ENCODE data around the gene ABCA2.

The ABCA2 gene

GRCh38 chr9:136958473-136958872, 69.6 kb downstream of the ABCA2 start:
- Histone ChIP-seq H3K4me1 (ENCODE audit: control insufficient read depth in 2 of 2, insufficient read depth in 1 of 2, low read depth in 1 of 2, low read length in 2 of 2) (peaks cover 2 to 4% of the 10 kb centered on the region in 2 donors), H3K18ac (ENCODE audit: low read length) (peak overlapping the region; percentile 71), H3K14ac (ENCODE audit: low read length) (peak overlapping the region; percentile 47), H3K23ac (ENCODE audit: low read depth, low read length, poor library complexity) (peak overlapping the region; percentile 43), H3K36me3 (replicated peaks in 1 of 2; ENCODE audit: control insufficient read depth in 2 of 2, insufficient read depth in 2 of 2, low read length in 2 of 2) (no peaks in the 10 kb centered on the region), H4K8ac (ENCODE audit: low read depth, low read length) (no peak overlapping the region), H3K79me1 (ENCODE audit: low read depth, low read length) (peaks cover 3% of the 10 kb centered on the region), H3K4ac (ENCODE audit: low read length) (no peak overlapping the region), H3K27me3 (ENCODE audit: control insufficient read depth in 3 of 3, insufficient read depth in 3 of 3, low read depth in 1 of 3, low read length in 3 of 3) (peaks cover 0 to 28% (median 0%) of the 10 kb centered on the region in 3 experiments), H2BK15ac (ENCODE audit: low read length) (no peak overlapping the region), H3K4me2 (ENCODE audit: insufficient read depth, low read length, poor library complexity, severe bottlenecking) (no peak overlapping the region), H3K9ac (ENCODE audit: low read depth, low read length, poor library complexity) (no peak overlapping the region), H3K9me3 (replicated peaks in 1 of 2; ENCODE audit: control insufficient read depth in 2 of 2, insufficient read depth in 1 of 2, low read depth in 1 of 2, low read length in 2 of 2) (peaks cover 0 to 1% of the 10 kb centered on the region in 2 donors), H2AK5ac (ENCODE audit: low read depth, low read length) (peak overlapping the region; percentile 98), H2BK12ac (ENCODE audit: low read length) (no peak overlapping the region), H2BK120ac (ENCODE audit: low read depth, low read length) (no peak overlapping the region), H3K27ac (replicated peaks; ENCODE audit: low read length) (no peak overlapping the region), H2AFZ (ENCODE audit: low read length) (no peak overlapping the region), H3K4me3 (ENCODE audit: low read length in 2 of 2) (no peak overlapping the region), H2BK5ac (ENCODE audit: low read length) (no peak overlapping the region), H4K91ac (ENCODE audit: low read depth, low read length, poor library complexity) (no peak overlapping the region)
- DNase-seq (ENCODE audit: low spot score) = no peak
- no CpG with 5 or more reads among the region's 7 CpGs for WGBS, 2 donors (ENCODE audit: extremely low coverage in 2 of 2, insufficient read length in 2 of 2, insufficient replicate concordance in 1 of 2)

GRCh38 chr9:136957901-136958300, 70.1 kb downstream of the ABCA2 start:
- Histone ChIP-seq H2BK12ac (ENCODE audit: low read length) (no peak overlapping the region), H3K23ac (ENCODE audit: low read depth, low read length, poor library complexity) (no peak overlapping the region), H3K14ac (ENCODE audit: low read length) (peak overlapping the region; percentile 47), H2BK15ac (ENCODE audit: low read length) (no peak overlapping the region), H3K4ac (ENCODE audit: low read length) (no peak overlapping the region), H2BK120ac (ENCODE audit: low read depth, low read length) (no peak overlapping the region), H4K8ac (ENCODE audit: low read depth, low read length) (no peak overlapping the region), H2AFZ (ENCODE audit: low read length) (no peak overlapping the region), H3K4me2 (ENCODE audit: insufficient read depth, low read length, poor library complexity, severe bottlenecking) (no peak overlapping the region), H3K36me3 (replicated peaks in 1 of 2; ENCODE audit: control insufficient read depth in 2 of 2, insufficient read depth in 2 of 2, low read length in 2 of 2) (no peaks in the 10 kb centered on the region), H3K4me1 (ENCODE audit: control insufficient read depth in 2 of 2, insufficient read depth in 1 of 2, low read depth in 1 of 2, low read length in 2 of 2) (peaks cover 0 to 4% of the 10 kb centered on the region in 2 donors), H3K27ac (replicated peaks; ENCODE audit: low read length) (no peak overlapping the region), H2AK5ac (ENCODE audit: low read depth, low read length) (peak overlapping the region; percentile 15), H3K9ac (ENCODE audit: low read depth, low read length, poor library complexity) (no peak overlapping the region), H3K18ac (ENCODE audit: low read length) (peak overlapping the region; percentile 71), H3K27me3 (ENCODE audit: control insufficient read depth in 3 of 3, insufficient read depth in 3 of 3, low read depth in 1 of 3, low read length in 3 of 3) (peaks cover 0 to 28% (median 0%) of the 10 kb centered on the region in 3 experiments), H3K4me3 (ENCODE audit: low read length in 2 of 2) (no peak overlapping the region), H3K79me1 (ENCODE audit: low read depth, low read length) (peaks cover 3% of the 10 kb centered on the region), H4K91ac (ENCODE audit: low read depth, low read length, poor library complexity) (no peak overlapping the region), H2BK5ac (ENCODE audit: low read length) (no peak overlapping the region), H3K9me3 (replicated peaks in 1 of 2; ENCODE audit: control insufficient read depth in 2 of 2, insufficient read depth in 1 of 2, low read depth in 1 of 2, low read length in 2 of 2) (peaks cover 0 to 1% of the 10 kb centered on the region in 2 donors)
- no CpG with 5 or more reads among the region's 6 CpGs for WGBS, 2 donors (ENCODE audit: extremely low coverage in 2 of 2, insufficient read length in 2 of 2, insufficient replicate concordance in 1 of 2)
- no peak for DNase-seq (ENCODE audit: low spot score)

- no peak overlapping the region for H4K91ac ChIP-seq (ENCODE audit: low read depth, low read length, poor library complexity)
- H2BK5ac ChIP-seq (ENCODE audit: low read length) = no peak overlapping the region
- peaks cover 0 to 24% (median 0%) of the 10 kb centered on the region in 3 experiments for H3K27me3 ChIP-seq (ENCODE audit: control insufficient read depth in 3 of 3, insufficient read depth in 3 of 3, low read depth in 1 of 3, low read length in 3 of 3)
- H2AFZ ChIP-seq (ENCODE audit: low read length) = no peak overlapping the region
- H3K23ac ChIP-seq (ENCODE audit: low read depth, low read length, poor library complexity) = no peak overlapping the region
- no peak overlapping the region for H3K18ac ChIP-seq (ENCODE audit: low read length)
- H3K27ac ChIP-seq (replicated peaks; ENCODE audit: low read length) = no peak overlapping the region
- H3K14ac ChIP-seq (ENCODE audit: low read length) = no peak overlapping the region
- H3K36me3 ChIP-seq (replicated peaks in 1 of 2; ENCODE audit: control insufficient read depth in 2 of 2, insufficient read depth in 2 of 2, low read length in 2 of 2) = no peaks in the 10 kb centered on the region
- H3K79me1 ChIP-seq (ENCODE audit: low read depth, low read length) = peaks cover 3% of the 10 kb centered on the region
- H3K4me2 ChIP-seq (ENCODE audit: insufficient read depth, low read length, poor library complexity, severe bottlenecking) = no peak overlapping the region
- no peak overlapping the region for H3K9ac ChIP-seq (ENCODE audit: low read depth, low read length, poor library complexity)
- H4K8ac ChIP-seq (ENCODE audit: low read depth, low read length) = no peak overlapping the region
- H2BK15ac ChIP-seq (ENCODE audit: low read length) = no peak overlapping the region
- H3K9me3 ChIP-seq (replicated peaks in 1 of 2; ENCODE audit: control insufficient read depth in 2 of 2, insufficient read depth in 1 of 2, low read depth in 1 of 2, low read length in 2 of 2) = no peaks in the 10 kb centered on the region
- no peak overlapping the region for H3K4me3 ChIP-seq (ENCODE audit: low read length in 2 of 2)
- 100% methylated on average over 1 of the region's 1 CpG; no CpG with 5 or more reads in 1 of the 2 donors for WGBS, 2 donors (ENCODE audit: extremely low coverage in 2 of 2, insufficient read length in 2 of 2, insufficient replicate concordance in 1 of 2)
- H3K4me1 ChIP-seq (ENCODE audit: control insufficient read depth in 2 of 2, insufficient read depth in 1 of 2, low read depth in 1 of 2, low read length in 2 of 2) = peaks cover under 1 to 3% of the 10 kb centered on the region in 2 donors
- H2AK5ac ChIP-seq (ENCODE audit: low read depth, low read length) = no peak overlapping the region
- no peak for DNase-seq (ENCODE audit: low spot score)
- H2BK120ac ChIP-seq (ENCODE audit: low read depth, low read length) = no peak overlapping the region
- no peak overlapping the region for H2BK12ac ChIP-seq (ENCODE audit: low read length)
- no peak overlapping the region for H3K4ac ChIP-seq (ENCODE audit: low read length)
These were observed 70.6 kb downstream of the ABCA2 start for GRCh38 chr9:136957461-136957860.

Data from neuronal stem cell (in vitro differentiated cells).